HG02798 (cell line): ENCODE measurements around the gene USP36.
A peak's percentile ranks its signal among the peaks of the same experiment; 100 is the strongest.

Experiments
- ATAC-seq: cut with Tn5 transposase; IDR thresholded peaks from one replicate; pipeline ENCODE4 v1.9.1; 2021; ENCODE audit warnings: mild to moderate bottlenecking; ENCODE audit not compliant: unreplicated experiment, poor library complexity

USP36 gene

GRCh38 chr17:78796517-78796900 lies 44.1 kb downstream of the USP36 start:
- no peak for ATAC-seq

GRCh38 chr17:78795861-78796516 lies 44.6 kb downstream of the USP36 start:
- no peak for ATAC-seq

DNA sequence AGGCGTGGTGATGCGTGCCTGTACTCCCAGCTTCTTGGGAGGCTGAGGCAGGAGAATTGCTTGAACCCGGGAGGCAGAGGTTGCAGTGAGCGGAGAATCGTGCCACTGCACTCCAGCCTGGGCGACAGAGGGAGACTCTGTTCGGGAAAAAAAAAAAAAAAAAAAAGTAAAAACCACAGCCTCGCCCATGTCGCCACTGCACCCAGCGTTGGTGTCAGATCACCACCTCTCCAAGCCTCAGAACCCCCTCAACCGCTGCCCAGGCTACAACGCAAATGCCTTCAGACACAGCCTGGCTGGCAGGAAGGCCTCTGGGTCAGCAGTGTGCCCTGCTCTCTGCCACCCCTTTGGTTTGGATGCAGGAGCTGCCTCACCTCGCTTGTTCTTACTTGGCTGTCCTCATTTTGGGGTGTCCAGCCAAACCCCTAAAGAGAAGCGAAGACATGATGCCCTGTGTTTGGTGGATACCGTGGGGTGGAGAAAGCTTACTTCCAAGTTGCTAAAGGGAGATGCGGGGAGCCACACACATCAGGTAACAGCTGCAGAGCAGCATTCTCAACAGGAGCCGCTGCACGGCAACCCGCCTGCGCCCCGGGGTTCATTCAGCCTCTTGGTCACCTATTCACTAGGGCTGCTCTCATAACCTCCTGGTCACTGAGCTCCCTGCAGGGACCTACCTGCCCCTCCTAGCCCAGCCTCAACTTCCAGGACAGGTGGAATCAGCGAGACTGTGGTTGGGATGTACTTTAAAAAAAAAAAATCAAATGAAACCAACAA lies 45.6 kb downstream of the USP36 start:
- no peak for ATAC-seq

DNA sequence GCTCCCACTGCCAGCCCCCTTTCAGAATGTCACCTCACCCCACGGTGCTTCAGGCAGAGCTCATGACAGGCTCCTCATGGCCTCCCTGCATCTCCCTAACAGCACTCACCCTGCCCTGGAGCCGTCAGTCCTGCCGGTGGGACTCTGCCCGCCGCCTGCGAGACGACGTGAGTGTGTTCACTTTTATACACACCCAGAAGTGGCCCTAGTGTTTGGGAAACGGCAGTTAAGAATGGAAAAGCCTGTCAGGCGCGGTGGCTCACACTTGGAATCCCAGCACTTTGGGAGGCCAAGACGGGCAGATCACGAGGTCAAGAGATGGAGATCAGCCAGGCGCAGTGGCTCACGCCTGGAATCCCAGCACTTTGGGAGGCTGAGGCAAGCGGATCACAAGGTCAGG lies 46.2 kb downstream of the USP36 start:
- ATAC-seq, result no peak

- ATAC-seq, result no peak
Observed at GRCh38 chr17:78793968-78794367, 46.6 kb downstream of the USP36 start.

DNA sequence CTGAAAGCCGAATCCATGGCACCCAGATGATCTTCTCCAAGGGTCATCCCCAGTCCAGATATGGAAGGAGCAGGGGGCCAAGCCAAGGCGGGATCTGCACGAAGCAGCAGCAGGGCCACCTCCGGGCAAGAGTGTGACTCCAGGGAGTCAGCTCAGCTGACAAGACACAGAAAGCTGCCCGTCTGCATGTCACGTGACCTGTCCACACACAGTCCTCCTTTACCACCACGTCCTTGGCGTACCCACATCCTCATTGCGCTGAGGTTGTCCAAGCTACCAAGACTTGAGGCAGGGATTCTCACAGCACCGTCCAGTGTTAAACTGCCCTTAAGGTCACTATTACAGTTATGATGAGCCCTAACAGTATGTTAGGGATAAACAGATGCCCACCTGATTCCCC lies 47.2 kb downstream of the USP36 start:
- ATAC-seq, result no peak

DNA sequence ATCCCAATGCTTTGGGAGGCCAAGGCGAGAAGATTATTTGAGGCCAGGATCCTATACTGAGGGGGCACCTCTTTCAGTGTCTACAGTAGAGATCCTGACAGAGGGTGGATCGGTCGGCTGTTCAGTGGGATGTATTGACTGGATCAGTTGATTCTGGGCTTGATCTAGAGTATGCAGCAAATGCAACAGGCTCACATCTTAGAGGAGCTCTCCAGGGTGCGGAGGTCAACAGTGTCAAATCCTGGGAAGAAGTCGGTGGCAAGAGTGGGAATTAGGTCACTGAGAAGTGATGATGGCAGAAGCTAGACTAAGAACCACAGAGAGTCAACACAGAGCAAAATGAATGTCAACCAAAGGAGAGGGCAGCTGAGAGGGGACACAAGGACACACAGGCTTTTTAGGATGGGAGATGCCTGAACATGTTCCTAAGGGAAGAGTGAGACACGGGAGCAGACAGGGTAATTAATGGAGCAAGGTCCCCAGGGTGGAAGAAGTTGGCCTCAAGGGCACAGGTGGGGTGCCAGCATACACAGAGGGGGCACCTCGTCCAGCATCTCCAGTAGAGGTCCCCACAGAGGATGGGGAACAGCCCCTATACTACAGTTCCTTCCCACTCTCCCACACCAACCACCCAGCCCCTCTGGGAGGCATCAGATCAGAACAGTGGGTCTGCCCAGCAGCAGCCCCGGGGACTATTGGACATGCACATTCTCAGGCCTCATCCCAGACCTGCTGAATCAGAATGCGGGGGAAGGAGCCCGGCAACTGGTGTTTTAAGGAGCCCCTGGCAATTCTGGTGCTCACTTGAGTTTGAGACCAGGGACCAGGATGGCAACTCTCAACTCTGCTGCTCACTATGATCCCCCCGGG lies 48.5 kb downstream of the USP36 start:
- no peak for ATAC-seq

GRCh38 chr17:78790552-78790951 lies 50.1 kb downstream of the USP36 start:
- no peak for ATAC-seq

DNA sequence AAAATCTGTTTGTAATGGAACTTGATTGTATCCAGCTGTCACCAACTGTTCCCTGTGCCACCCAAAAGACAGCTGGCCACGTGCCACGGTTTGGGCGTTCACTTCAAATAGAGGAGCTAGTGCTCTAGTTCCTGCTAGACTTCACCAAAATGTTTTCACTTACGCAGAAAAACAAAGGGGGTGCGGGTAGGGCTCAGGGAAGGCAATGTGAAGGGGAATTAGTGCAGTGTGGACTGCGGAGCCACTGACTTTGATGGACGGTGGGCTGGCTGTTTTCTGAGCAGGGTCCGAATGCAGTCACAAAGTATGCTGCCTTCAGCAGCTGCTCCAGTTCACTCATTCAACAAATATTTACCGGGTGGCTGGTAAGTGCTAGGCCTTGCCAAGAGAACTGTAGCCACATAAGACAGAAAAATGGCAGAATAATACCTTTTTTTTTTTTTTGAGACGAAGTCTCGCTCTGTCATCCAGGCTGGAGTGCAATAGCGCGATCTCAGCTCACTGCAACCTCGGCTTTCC lies 50.9 kb downstream of the USP36 start:
- no peak for ATAC-seq

GRCh38 chr17:78789149-78789662 lies 51.4 kb downstream of the USP36 start:
- no peak for ATAC-seq

- no peak for ATAC-seq
Observed at GRCh38 chr17:78788451-78788850, 52.2 kb downstream of the USP36 start.

DNA sequence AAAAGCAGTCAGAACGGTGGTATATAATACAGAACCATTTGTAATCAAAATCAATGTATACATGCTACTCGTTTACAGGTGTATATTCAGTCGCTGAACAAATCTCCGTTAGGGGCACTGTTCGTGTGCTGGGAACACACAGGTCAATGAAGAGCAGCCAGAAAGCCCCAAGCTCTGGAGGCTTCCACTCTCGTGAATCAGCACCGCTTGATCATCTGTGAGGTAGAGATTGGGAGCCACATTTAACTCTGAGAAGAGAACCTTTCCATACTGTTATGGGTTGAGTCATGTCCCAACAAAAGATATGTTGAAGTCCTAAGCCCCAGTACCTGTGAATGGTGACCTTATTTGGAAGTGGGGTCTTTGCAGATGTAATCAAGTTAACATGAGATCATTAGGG lies 53.2 kb downstream of the USP36 start:
- no peak for ATAC-seq

DNA sequence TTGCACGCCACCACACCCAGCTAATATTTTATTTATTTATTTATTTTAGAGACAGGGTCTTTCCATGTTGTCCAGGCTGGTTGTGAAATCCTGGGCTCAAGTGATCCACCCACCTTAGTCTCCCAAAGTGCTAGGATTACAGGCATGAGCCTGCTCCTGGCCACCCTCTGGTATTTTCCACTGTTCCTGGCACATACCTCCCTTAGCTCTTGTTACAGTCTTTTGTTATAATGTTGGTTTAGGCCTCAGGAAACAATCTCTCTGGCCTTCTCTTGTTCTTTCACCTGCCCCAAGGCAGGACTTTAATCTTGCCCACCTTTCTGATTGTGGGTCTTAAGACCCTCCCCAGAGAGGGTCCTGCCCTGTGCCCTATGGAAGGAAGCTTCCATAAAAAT lies 55.0 kb downstream of the USP36 start:
- ATAC-seq, result no peak

DNA sequence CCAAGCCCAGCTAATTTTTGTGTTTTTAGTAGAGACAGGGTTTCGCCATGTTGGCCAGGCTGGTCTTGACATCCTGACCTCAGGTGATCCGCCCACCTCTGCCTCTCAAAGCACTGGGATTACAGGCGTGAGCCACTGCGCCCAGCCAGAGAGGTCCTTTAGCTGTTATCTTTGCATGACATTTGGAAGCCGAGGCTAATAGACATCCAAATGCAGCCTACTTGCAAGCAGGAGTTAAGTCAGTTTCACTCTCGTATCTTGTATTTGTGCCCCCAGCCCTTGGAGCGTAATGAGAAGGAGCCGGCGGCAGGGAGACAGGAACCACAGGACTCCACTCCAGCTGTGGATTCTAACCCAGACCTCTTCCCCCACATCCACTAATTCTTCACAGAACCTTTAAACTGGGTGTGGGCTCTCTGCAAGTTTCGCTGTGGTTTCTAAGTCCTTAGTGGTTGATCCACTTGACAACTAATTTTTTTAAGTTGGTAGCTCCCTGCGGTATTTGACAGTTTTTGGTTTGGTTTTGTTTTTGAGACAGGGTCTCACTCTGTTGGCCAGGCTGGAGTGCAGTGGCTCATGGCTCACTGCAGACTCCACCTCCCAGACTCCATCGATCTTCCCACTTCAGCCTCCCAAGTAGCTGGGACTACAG lies 55.5 kb downstream of the USP36 start:
- no peak for ATAC-seq

GRCh38 chr17:78784352-78784751 lies 56.3 kb downstream of the USP36 start:
- no peak for ATAC-seq

DNA sequence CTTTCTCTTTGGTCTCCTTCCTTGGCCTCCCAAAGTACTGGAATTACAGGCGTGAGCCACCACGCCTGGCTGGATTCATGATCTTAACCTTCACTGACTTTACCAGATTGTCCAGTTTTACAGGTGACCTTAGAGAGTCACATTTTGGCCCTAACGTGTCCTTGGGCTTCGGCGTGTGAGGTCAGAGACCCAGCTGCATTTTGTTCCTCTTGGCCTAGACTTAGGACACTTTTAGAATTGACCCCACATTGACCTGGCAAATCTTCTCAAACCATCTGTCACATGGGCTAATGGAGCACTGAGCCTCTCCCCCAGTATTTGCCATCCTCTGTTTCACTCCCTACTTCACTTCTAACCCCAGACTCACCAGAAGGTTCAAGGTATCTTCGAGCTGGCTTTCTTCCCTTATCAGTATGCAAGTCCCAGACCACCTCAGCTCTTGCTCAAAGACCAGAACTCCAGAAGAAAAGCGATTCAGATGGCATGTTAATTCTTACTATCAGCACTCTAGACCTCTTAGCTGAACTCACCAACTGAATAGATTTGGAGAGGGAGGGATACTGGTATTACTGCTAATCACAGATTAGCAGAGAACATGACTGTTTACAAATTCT lies 56.8 kb downstream of the USP36 start:
- ATAC-seq, result no peak

- no peak for ATAC-seq
Observed at GRCh38 chr17:78781893-78782304, 58.7 kb downstream of the USP36 start, which contains the start of gene CYTH1. CYTH1 (minus strand) TSS chr17:78782273; CDS start chr17:78782223, 50 bp downstream.

DNA sequence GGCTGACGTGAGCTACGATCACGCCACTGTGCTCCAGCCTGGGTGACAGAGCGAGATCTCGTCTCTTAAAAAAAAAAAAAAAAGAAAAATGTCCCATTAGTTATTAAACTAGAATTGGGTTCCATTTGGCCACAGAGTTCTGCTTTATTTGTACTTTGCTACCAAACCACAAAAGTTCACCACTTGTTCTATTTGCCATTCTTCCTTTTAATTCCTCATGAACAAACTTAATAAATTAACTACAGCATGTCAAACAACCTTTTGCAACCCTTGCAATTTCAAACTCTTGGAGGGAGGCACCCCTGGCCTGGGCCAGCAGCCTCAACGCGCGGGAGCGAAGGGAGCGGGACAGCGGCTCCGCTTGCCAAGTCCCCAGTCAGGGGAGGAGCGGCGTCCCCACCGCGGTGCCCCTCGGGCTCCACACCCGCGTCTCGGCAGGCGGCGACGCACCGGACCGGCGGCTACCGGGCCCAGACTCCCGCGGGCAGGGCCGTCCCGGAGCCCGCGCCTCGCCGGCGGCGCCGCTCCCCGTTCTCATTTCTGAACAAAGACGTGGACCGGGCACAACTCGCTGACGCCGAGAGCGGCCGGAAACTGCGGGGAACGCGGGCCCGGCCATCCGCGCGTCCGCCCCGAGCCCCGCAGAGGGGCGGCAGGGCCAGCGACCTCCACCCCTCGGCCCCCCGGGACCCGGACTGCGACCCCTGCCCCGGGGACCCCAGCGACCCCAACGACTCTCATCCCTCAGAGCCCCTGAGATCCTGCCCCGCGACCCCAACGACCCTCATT lies 59.3 kb downstream of the USP36 start:
- ATAC-seq, result peak; percentile 18

- no peak for ATAC-seq
Observed at GRCh38 chr17:78780335-78780734, 60.3 kb downstream of the USP36 start.
